SK-N-SH (cell line): ENCODE measurements around the gene SYNGR2. TPM values are rescaled to one million over a fixed set of nuclear protein-coding genes. Genes with fewer than 3 reads are reported as not detected.

Source experiments
- CTCF ChIA-PET: fragments of 300-600, 350-600 bp; formaldehyde crosslinking; extraction: SDS; loops from one replicate; lab custom pipeline; 2021; lab: Yijun Ruan, JAX
- POLR2A ChIA-PET: fragments of 350-600 bp; sonication (Branson Sonifier 250); formaldehyde crosslinking; extraction: SDS; loops from one replicate; lab custom pipeline; 2020; ENCODE audit warnings: antibody characterized with exemption, inconsistent platforms; lab: Yijun Ruan, JAX
- DNase-seq: peaks from one replicate; pipeline ENCODE4 v3.0.0; 2012
- H2AFZ ChIP-seq: fragments of 200-600 bp; sonication (generic); 2 replicates; pipeline ENCODE4 v1.8.1; 2016; ENCODE audit warnings: antibody characterized with exemption, mild to moderate bottlenecking, low read depth
- H3F3A ChIP-seq: fragments of 200-600 bp; sonication (generic); replicated peaks from 2 replicates; pipeline ENCODE3; 2016; ENCODE audit warnings: antibody characterized with exemption, mild to moderate bottlenecking; ENCODE audit not compliant: insufficient read depth
- H3K27ac ChIP-seq, 2 experiments: fragments of 200-500 bp in 1 of 2; fragments of 200-600 bp in 1 of 2; sonication (Bioruptor generic) in 1 of 2; sonication (generic), shearing (Covaris generic) in 1 of 2; 2 replicates each; pipeline versions ENCODE4 v1.5.1 to v1.6.1; 2014 to 2016; ENCODE audit warnings: low read depth in 2 of 2, inconsistent platforms in 1 of 2, low read length in 1 of 2, mild to moderate bottlenecking in 1 of 2, mixed read lengths in 1 of 2
- H3K27me3 ChIP-seq: fragments of 200-600 bp; sonication (generic), shearing (Covaris generic); 2 replicates; pipeline ENCODE4 v1.6.1; 2016; ENCODE audit warnings: mixed run types; ENCODE audit not compliant: insufficient read depth
- H3K36me3 ChIP-seq, 2 experiments: fragments of 200-500 bp in 1 of 2; fragments of 200-600 bp in 1 of 2; sonication (Bioruptor generic) in 1 of 2; sonication (generic) in 1 of 2; replicated peaks in 1 of 2; 2 replicates each; pipeline versions ENCODE3 to v1.5.1; 2014 to 2016; ENCODE audit warnings: low read length in 1 of 2, mild to moderate bottlenecking in 1 of 2; ENCODE audit not compliant: insufficient read depth in 2 of 2, control insufficient read depth in 1 of 2
- H3K4me1 ChIP-seq, 2 experiments: fragments of 200-500 bp in 1 of 2; fragments of 200-600 bp in 1 of 2; sonication (Bioruptor generic) in 1 of 2; sonication (generic), shearing (Covaris generic) in 1 of 2; 2 replicates each; pipeline versions ENCODE4 v1.5.1 to v1.6.1; 2014 to 2016; ENCODE audit warnings: low read depth in 1 of 2, low read length in 1 of 2, mixed run types in 1 of 2; ENCODE audit not compliant: insufficient read depth in 2 of 2, control insufficient read depth in 1 of 2
- H3K4me2 ChIP-seq: fragments of 200-600 bp; sonication (generic), shearing (Covaris generic); 2 replicates; pipeline ENCODE4 v1.6.1; 2017; ENCODE audit warnings: mixed run types
- H3K4me3 ChIP-seq, 2 experiments: fragments of 200-500 bp in 1 of 2; fragments of 200-600 bp in 1 of 2; sonication (Bioruptor generic) in 1 of 2; sonication (generic), shearing (Covaris generic) in 1 of 2; 2 replicates each; pipeline versions ENCODE4 v1.5.1 to v1.8.1; 2014 to 2016; ENCODE audit warnings: low read depth in 2 of 2, inconsistent platforms in 1 of 2, low read length in 1 of 2, mild to moderate bottlenecking in 1 of 2, mixed read lengths in 1 of 2, moderate library complexity in 1 of 2
- H3K79me2 ChIP-seq: fragments of 200-600 bp; sonication (generic); 2 replicates; pipeline ENCODE4 v1.8.1; 2017; ENCODE audit warnings: mild to moderate bottlenecking; ENCODE audit not compliant: insufficient read depth
- H3K9ac ChIP-seq: fragments of 200-600 bp; sonication (generic); 2 replicates; pipeline ENCODE4 v1.6.1; 2017; ENCODE audit warnings: mixed run types
- H3K9me2 ChIP-seq: fragments of 200-600 bp; sonication (generic); 2 replicates; pipeline ENCODE4 v1.6.1; 2017; ENCODE audit warnings: mixed run types
- H3K9me3 ChIP-seq: fragments of 200-600 bp; sonication (generic); 2 replicates; pipeline ENCODE4 v1.6.1; 2017; ENCODE audit warnings: mixed run types, mild to moderate bottlenecking, moderate library complexity
- H4K20me1 ChIP-seq: fragments of 200-600 bp; sonication (generic); 2 replicates; pipeline ENCODE4 v1.6.1; 2017; ENCODE audit warnings: mild to moderate bottlenecking, mixed run types; ENCODE audit not compliant: insufficient read depth
- CHD2 ChIP-seq: fragments of 150-350 bp; IDR thresholded peaks from 2 replicates; pipeline ENCODE4 v1.6.1; 2018; ENCODE audit warnings: low read length; ENCODE audit not compliant: partially characterized antibody
- ELF1 ChIP-seq: IDR thresholded peaks from 2 replicates; pipeline ENCODE4 v1.4.0; 2012
- GABPA ChIP-seq: IDR thresholded peaks from 2 replicates; pipeline ENCODE4 v1.4.0; 2012; ENCODE audit warnings: low read depth, mild to moderate bottlenecking
- RAD21 ChIP-seq: IDR thresholded peaks from 2 replicates; pipeline ENCODE4 v1.6.1; 2012; ENCODE audit warnings: mild to moderate bottlenecking, low read length
- RCOR1 ChIP-seq: fragments of 150-350 bp; IDR thresholded peaks from 2 replicates; pipeline ENCODE4 v1.6.1; 2017; ENCODE audit warnings: antibody characterized with exemption, low read length
- SMC3 ChIP-seq: IDR thresholded peaks from 2 replicates; pipeline ENCODE4 v1.6.1; 2012; ENCODE audit warnings: low read depth, low read length, improper control_type of control experiment
- TCF12 ChIP-seq: IDR thresholded peaks from 2 replicates; pipeline ENCODE4 v1.4.0; 2012
- YY1 ChIP-seq: IDR thresholded peaks from 2 replicates; pipeline ENCODE4 v1.4.0; 2012; ENCODE audit warnings: low read depth, mild to moderate bottlenecking
- WGBS: methylation state at CpG from one replicate; pipeline ENCODE4 v1.1.6; 2017; ENCODE audit warnings: low lambda C conversion rate; 5-methylcytosine and 5-hydroxymethylcytosine counted together
- polyA plus RNA-seq, 3 experiments: library from polyadenylated mRNA; depleted of rRNA; stranded (reverse); fragments of >200 nt; gene quantifications; 2 replicates each; pipeline ENCODE4 v1.2.3, GENCODE V29; 2012
- TF ChIP-seq, protein P1 (sequence below): IDR thresholded peaks from 2 replicates; pipeline ENCODE4 v1.4.0; 2012; ENCODE audit warnings: low read depth, borderline replicate concordance
- TF ChIP-seq, protein P2 (sequence below): IDR thresholded peaks from 2 replicates; pipeline ENCODE4 v1.6.1; 2012; ENCODE audit warnings: mild to moderate bottlenecking, low read depth, low read length, moderate library complexity
- TF ChIP-seq, protein P3 (sequence below): fragments of 150-350 bp; IDR thresholded peaks from 2 replicates; pipeline ENCODE4 v1.6.1; 2016; ENCODE audit warnings: mild to moderate bottlenecking, low read depth, low read length
- TF ChIP-seq, protein P4 (sequence below): IDR thresholded peaks from 2 replicates; pipeline ENCODE4 v1.4.0; 2012; ENCODE audit warnings: low read depth, borderline replicate concordance
- TF ChIP-seq, protein P5 (sequence below): fragments of 150-350 bp; IDR thresholded peaks from 2 replicates; pipeline ENCODE4 v1.6.1; 2017; ENCODE audit warnings: antibody characterized with exemption, low read length, low read depth, borderline replicate concordance
- TF ChIP-seq, protein P6 (sequence below): fragments of 200-600 bp; sonication (generic); IDR thresholded peaks from 2 replicates; pipeline ENCODE4 v1.6.1; 2017; ENCODE audit warnings: antibody characterized with exemption, mild to moderate bottlenecking, moderate library complexity

The SYNGR2 gene
- polyA plus RNA-seq, 1 of the 3 experiments (the other 2 are of a cell fraction): 181 TPM

DNA sequence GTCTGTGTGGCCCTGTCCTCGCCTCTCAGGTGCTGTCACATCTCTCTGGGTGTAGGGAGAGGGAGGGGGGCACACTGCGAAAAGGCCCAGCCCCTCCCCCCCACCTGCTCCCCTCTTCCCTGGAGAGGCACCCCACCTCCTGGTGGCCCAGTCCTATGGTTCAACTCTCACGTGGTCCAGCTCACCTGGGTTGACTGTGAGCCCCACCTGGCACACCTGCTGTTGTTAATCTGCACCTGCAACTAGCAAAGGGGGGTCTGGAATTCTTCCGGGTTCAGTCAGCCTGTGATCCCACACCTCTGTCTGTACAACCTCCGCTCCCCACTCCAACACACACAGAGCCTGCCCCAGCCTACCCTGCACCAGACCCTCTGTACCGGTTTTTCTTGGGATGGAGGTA, 2.0 kb upstream of the SYNGR2 start:
- no peaks in the 10 kb centered on the region for H3K27me3 ChIP-seq
- POLR2A ChIA-PET: no interaction called here
- no peak overlapping the region for H3K9ac ChIP-seq
- H3F3A ChIP-seq: peaks cover 7% of the 10 kb centered on the region
- H3K27ac ChIP-seq: no peak overlapping the region
- peaks cover 0 to 6% of the 10 kb centered on the region in 2 experiments for H3K36me3 ChIP-seq
- H3K9me3 ChIP-seq: no peaks in the 10 kb centered on the region
- H2AFZ ChIP-seq: no peak overlapping the region
- peaks cover 0 to 17% of the 10 kb centered on the region in 2 experiments; a peak in 1 of 4 replicates for H3K4me1 ChIP-seq
- no peak for DNase-seq
- no peaks in the 10 kb centered on the region for H3K9me2 ChIP-seq
- H4K20me1 ChIP-seq: peaks cover 14% of the 10 kb centered on the region; the same call in 1 of the 2 replicates
- TF ChIP-seq, protein P1, sequence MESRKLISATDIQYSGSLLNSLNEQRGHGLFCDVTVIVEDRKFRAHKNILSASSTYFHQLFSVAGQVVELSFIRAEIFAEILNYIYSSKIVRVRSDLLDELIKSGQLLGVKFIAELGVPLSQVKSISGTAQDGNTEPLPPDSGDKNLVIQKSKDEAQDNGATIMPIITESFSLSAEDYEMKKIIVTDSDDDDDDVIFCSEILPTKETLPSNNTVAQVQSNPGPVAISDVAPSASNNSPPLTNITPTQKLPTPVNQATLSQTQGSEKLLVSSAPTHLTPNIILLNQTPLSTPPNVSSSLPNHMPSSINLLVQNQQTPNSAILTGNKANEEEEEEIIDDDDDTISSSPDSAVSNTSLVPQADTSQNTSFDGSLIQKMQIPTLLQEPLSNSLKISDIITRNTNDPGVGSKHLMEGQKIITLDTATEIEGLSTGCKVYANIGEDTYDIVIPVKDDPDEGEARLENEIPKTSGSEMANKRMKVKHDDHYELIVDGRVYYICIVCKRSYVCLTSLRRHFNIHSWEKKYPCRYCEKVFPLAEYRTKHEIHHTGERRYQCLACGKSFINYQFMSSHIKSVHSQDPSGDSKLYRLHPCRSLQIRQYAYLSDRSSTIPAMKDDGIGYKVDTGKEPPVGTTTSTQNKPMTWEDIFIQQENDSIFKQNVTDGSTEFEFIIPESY: no peak
- TF ChIP-seq, protein P2, sequence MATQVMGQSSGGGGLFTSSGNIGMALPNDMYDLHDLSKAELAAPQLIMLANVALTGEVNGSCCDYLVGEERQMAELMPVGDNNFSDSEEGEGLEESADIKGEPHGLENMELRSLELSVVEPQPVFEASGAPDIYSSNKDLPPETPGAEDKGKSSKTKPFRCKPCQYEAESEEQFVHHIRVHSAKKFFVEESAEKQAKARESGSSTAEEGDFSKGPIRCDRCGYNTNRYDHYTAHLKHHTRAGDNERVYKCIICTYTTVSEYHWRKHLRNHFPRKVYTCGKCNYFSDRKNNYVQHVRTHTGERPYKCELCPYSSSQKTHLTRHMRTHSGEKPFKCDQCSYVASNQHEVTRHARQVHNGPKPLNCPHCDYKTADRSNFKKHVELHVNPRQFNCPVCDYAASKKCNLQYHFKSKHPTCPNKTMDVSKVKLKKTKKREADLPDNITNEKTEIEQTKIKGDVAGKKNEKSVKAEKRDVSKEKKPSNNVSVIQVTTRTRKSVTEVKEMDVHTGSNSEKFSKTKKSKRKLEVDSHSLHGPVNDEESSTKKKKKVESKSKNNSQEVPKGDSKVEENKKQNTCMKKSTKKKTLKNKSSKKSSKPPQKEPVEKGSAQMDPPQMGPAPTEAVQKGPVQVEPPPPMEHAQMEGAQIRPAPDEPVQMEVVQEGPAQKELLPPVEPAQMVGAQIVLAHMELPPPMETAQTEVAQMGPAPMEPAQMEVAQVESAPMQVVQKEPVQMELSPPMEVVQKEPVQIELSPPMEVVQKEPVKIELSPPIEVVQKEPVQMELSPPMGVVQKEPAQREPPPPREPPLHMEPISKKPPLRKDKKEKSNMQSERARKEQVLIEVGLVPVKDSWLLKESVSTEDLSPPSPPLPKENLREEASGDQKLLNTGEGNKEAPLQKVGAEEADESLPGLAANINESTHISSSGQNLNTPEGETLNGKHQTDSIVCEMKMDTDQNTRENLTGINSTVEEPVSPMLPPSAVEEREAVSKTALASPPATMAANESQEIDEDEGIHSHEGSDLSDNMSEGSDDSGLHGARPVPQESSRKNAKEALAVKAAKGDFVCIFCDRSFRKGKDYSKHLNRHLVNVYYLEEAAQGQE: no peak
- TF ChIP-seq CHD2 (no peak), TCF12 (no peak), ELF1 (no peak), RCOR1 (no peak), YY1 (no peak), RAD21 (no peak), GABPA (no peak), SMC3 (no peak)
- TF ChIP-seq, protein P3, sequence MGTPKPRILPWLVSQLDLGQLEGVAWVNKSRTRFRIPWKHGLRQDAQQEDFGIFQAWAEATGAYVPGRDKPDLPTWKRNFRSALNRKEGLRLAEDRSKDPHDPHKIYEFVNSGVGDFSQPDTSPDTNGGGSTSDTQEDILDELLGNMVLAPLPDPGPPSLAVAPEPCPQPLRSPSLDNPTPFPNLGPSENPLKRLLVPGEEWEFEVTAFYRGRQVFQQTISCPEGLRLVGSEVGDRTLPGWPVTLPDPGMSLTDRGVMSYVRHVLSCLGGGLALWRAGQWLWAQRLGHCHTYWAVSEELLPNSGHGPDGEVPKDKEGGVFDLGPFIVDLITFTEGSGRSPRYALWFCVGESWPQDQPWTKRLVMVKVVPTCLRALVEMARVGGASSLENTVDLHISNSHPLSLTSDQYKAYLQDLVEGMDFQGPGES: no peak
- TF ChIP-seq, protein P4, sequence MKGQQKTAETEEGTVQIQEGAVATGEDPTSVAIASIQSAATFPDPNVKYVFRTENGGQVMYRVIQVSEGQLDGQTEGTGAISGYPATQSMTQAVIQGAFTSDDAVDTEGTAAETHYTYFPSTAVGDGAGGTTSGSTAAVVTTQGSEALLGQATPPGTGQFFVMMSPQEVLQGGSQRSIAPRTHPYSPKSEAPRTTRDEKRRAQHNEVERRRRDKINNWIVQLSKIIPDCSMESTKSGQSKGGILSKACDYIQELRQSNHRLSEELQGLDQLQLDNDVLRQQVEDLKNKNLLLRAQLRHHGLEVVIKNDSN: no peak
- TF ChIP-seq, protein P5, sequence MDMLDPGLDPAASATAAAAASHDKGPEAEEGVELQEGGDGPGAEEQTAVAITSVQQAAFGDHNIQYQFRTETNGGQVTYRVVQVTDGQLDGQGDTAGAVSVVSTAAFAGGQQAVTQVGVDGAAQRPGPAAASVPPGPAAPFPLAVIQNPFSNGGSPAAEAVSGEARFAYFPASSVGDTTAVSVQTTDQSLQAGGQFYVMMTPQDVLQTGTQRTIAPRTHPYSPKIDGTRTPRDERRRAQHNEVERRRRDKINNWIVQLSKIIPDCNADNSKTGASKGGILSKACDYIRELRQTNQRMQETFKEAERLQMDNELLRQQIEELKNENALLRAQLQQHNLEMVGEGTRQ: no peak
- TF ChIP-seq, protein P6, sequence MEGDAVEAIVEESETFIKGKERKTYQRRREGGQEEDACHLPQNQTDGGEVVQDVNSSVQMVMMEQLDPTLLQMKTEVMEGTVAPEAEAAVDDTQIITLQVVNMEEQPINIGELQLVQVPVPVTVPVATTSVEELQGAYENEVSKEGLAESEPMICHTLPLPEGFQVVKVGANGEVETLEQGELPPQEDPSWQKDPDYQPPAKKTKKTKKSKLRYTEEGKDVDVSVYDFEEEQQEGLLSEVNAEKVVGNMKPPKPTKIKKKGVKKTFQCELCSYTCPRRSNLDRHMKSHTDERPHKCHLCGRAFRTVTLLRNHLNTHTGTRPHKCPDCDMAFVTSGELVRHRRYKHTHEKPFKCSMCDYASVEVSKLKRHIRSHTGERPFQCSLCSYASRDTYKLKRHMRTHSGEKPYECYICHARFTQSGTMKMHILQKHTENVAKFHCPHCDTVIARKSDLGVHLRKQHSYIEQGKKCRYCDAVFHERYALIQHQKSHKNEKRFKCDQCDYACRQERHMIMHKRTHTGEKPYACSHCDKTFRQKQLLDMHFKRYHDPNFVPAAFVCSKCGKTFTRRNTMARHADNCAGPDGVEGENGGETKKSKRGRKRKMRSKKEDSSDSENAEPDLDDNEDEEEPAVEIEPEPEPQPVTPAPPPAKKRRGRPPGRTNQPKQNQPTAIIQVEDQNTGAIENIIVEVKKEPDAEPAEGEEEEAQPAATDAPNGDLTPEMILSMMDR: no peak
- 53% methylated on average over 6 of the region's 6 CpGs for WGBS
- no peaks in the 10 kb centered on the region for H3K79me2 ChIP-seq
- CTCF ChIA-PET: interaction anchor here (0.6 to 1.6 kb wide), 2 partner anchors 84 to 130 kb away, joined by 3 to 4 read pairs; no protein-coding TSS in a partner anchor
- no peak overlapping the region for H3K4me2 ChIP-seq
- H3K4me3 ChIP-seq: no peak overlapping the region
